ENCODE results near the gene KRTAP10-1.

KRTAP10-1 gene

DNA sequence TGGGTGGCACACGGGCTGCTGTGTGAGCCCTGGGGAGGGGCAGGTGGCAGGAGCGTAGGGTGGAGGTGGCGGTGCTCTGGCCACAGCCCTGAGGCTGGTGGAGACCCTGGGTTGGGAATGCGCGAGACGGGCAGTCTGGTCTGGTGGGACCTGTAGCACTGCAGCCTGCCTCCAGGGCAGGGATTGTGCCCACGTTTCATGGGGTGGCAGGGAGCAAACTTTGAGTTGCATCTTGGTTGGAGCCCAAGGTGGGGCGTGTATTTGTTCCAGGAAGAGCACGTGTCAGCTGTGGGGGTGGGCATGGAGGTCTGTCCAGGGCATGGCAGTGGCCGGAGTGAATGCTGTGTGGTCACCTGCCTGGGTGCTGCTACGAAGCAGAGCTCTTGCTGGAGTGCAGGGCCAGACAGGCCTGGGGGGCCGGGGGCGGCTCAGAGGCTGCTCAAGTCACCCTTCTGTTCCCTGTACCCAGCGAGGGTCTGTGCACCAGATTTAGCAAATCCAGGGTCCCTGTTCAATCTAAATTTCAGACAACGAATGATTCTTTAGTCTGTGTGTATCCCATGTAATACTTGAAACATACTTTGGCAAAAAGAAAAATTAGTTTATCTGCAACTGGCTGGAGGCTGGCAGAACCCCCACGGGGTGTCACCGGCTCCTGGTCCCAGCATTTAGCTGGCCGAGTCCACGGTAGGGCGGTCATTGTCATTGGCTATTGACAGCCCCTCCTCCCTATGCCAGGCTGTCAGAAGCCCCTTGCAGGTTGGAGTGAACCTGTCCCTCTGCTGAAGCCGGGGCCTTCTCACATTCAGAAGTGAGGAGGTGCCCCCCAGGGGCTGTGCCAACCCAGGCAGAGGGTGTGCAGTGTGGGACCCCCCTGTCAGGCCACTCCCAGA, 27.3 kb downstream of the KRTAP10-1 start:
- Histone ChIP-seq H4K8ac (ENCODE audit: low read depth, low read length) (no peak overlapping the region), H2BK15ac (replicated peaks; ENCODE audit: low read depth) (no peak overlapping the region), H3K23ac (ENCODE audit: low read length) (no peak overlapping the region), H3K18ac (ENCODE audit: low read length) (no peak overlapping the region), H2BK120ac (ENCODE audit: low read depth, low read length) (no peak overlapping the region), H3K4me3 (ENCODE audit: low read length) (no peak overlapping the region), H3K56ac (ENCODE audit: low read length) (no peak overlapping the region), H3K9ac (ENCODE audit: low read length) (no peak overlapping the region), H2BK5ac (ENCODE audit: low read length) (no peak overlapping the region), H2AK5ac (ENCODE audit: low read length) (no peak overlapping the region), H3K27me3 (ENCODE audit: insufficient read depth, low read length, poor library complexity) (no peaks in the 10 kb centered on the region), H4K5ac (ENCODE audit: low read length) (no peak overlapping the region), H3K4ac (ENCODE audit: low read depth, low read length) (no peak overlapping the region), H3K27ac (ENCODE audit: low read depth, low read length) (no peak overlapping the region), H3K4me2 (ENCODE audit: low read length) (no peak overlapping the region), H3K79me1 (ENCODE audit: low read length) (no peaks in the 10 kb centered on the region), H3K79me2 (ENCODE audit: control insufficient read depth, insufficient read depth, low read length) (no peaks in the 10 kb centered on the region), H3K4me1 (ENCODE audit: control insufficient read depth, low read depth, low read length) (no peaks in the 10 kb centered on the region), H3K36me3 (ENCODE audit: control insufficient read depth, insufficient read depth, low read length) (no peaks in the 10 kb centered on the region)
- WGBS (ENCODE audit: extremely low coverage, insufficient coverage, low lambda C conversion rate), result no CpG with 5 or more reads among the region's 21 CpGs
- no peak for DNase-seq

DNA sequence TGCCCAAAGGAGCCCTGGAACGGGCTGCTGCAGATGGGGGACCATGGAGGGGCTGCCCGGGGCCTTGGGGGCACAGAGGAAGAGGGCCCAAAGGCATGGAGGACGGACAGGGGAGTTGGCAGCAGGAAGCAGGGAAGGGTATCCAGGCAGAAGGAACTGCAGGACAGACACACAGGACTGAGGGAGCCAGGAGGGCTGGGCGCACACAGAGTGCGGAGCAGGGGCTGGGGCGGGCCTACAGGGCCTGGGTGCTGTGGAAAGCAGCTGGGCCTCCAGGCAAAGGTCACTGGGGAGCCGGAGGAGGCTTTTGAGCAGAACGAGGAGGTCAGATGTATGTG, 28.1 kb downstream of the KRTAP10-1 start:
- no peak for DNase-seq
- no peaks in the 10 kb centered on the region for H3K4me1 ChIP-seq (ENCODE audit: control insufficient read depth, low read depth, low read length)
- H4K8ac ChIP-seq (ENCODE audit: low read depth, low read length), result no peak overlapping the region
- no peaks in the 10 kb centered on the region for H3K79me1 ChIP-seq (ENCODE audit: low read length)
- no peak overlapping the region for H2BK5ac ChIP-seq (ENCODE audit: low read length)
- WGBS (ENCODE audit: extremely low coverage, insufficient coverage, low lambda C conversion rate), result no CpG with 5 or more reads among the region's 8 CpGs
- no peak overlapping the region for H3K56ac ChIP-seq (ENCODE audit: low read length)
- no peaks in the 10 kb centered on the region for H3K36me3 ChIP-seq (ENCODE audit: control insufficient read depth, insufficient read depth, low read length)
- no peak overlapping the region for H3K18ac ChIP-seq (ENCODE audit: low read length)
- no peak overlapping the region for H3K4me2 ChIP-seq (ENCODE audit: low read length)
- H2AK5ac ChIP-seq (ENCODE audit: low read length), result no peak overlapping the region
- no peak overlapping the region for H4K5ac ChIP-seq (ENCODE audit: low read length)
- no peaks in the 10 kb centered on the region for H3K79me2 ChIP-seq (ENCODE audit: control insufficient read depth, insufficient read depth, low read length)
- no peak overlapping the region for H3K27ac ChIP-seq (ENCODE audit: low read depth, low read length)
- no peak overlapping the region for H2BK120ac ChIP-seq (ENCODE audit: low read depth, low read length)
- H3K9ac ChIP-seq (ENCODE audit: low read length), result no peak overlapping the region
- H3K4me3 ChIP-seq (ENCODE audit: low read length), result no peak overlapping the region
- no peak overlapping the region for H3K23ac ChIP-seq (ENCODE audit: low read length)
- no peaks in the 10 kb centered on the region for H3K27me3 ChIP-seq (ENCODE audit: insufficient read depth, low read length, poor library complexity)
- no peak overlapping the region for H3K4ac ChIP-seq (ENCODE audit: low read depth, low read length)
- no peak overlapping the region for H2BK15ac ChIP-seq (replicated peaks; ENCODE audit: low read depth)

DNA sequence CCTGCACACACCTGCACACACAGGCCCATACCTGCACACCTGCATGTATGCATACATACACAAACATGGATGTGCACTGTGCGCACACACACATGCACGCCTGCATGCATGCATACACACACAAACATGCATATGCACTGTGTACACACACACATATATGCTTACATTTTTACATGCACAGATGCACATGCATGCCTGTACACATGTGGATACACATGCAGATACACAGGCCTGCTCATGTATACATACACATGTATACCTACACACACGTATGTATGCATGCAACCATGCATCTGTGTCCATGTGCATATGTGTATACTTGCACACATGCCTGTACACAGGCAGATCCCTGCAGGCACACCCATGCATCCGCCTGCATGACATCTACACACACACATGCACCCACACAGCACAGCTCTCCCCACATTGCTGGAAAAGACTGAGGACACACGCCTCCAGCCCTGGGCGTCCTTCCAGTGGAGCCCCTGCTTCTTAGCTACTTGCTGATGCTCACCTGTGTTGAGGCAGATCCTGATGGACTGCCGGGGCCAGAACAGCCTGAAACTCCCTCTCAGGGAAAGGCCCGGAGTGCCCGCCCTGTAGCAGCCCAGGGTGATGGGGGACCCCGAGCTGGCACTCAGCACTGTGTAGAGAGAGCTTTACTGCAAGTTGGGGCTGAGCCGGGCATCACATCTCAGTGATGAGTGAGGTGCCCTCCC, 28.6 kb downstream of the KRTAP10-1 start:
- Histone ChIP-seq H3K56ac (ENCODE audit: low read length) (no peak overlapping the region), H3K27ac (ENCODE audit: low read depth, low read length) (no peak overlapping the region), H3K4ac (ENCODE audit: low read depth, low read length) (no peak overlapping the region), H3K18ac (ENCODE audit: low read length) (no peak overlapping the region), H2BK5ac (ENCODE audit: low read length) (no peak overlapping the region), H2BK120ac (ENCODE audit: low read depth, low read length) (no peak overlapping the region), H3K9ac (ENCODE audit: low read length) (no peak overlapping the region), H3K36me3 (ENCODE audit: control insufficient read depth, insufficient read depth, low read length) (no peaks in the 10 kb centered on the region), H4K8ac (ENCODE audit: low read depth, low read length) (no peak overlapping the region), H2BK15ac (replicated peaks; ENCODE audit: low read depth) (no peak overlapping the region), H3K79me1 (ENCODE audit: low read length) (no peaks in the 10 kb centered on the region), H3K79me2 (ENCODE audit: control insufficient read depth, insufficient read depth, low read length) (no peaks in the 10 kb centered on the region), H2AK5ac (ENCODE audit: low read length) (no peak overlapping the region), H3K4me2 (ENCODE audit: low read length) (no peak overlapping the region), H4K5ac (ENCODE audit: low read length) (no peak overlapping the region), H3K27me3 (ENCODE audit: insufficient read depth, low read length, poor library complexity) (no peaks in the 10 kb centered on the region), H3K4me1 (ENCODE audit: control insufficient read depth, low read depth, low read length) (no peaks in the 10 kb centered on the region), H3K4me3 (ENCODE audit: low read length) (no peak overlapping the region), H3K23ac (ENCODE audit: low read length) (no peak overlapping the region)
- DNase-seq, result no peak
- WGBS (ENCODE audit: extremely low coverage, insufficient coverage, low lambda C conversion rate), result no CpG with 5 or more reads among the region's 11 CpGs

GRCh38 chr21:44510508-44511218, 29.3 kb downstream of the KRTAP10-1 start:
- Histone ChIP-seq H3K36me3 (ENCODE audit: control insufficient read depth, insufficient read depth, low read length) (no peaks in the 10 kb centered on the region), H3K27ac (ENCODE audit: low read depth, low read length) (no peak overlapping the region), H3K79me2 (ENCODE audit: control insufficient read depth, insufficient read depth, low read length) (no peaks in the 10 kb centered on the region), H3K79me1 (ENCODE audit: low read length) (no peaks in the 10 kb centered on the region), H2BK5ac (ENCODE audit: low read length) (no peak overlapping the region), H2BK15ac (replicated peaks; ENCODE audit: low read depth) (no peak overlapping the region), H3K4ac (ENCODE audit: low read depth, low read length) (no peak overlapping the region), H3K4me3 (ENCODE audit: low read length) (no peak overlapping the region), H3K9ac (ENCODE audit: low read length) (peak overlapping the region; percentile 16), H2BK120ac (ENCODE audit: low read depth, low read length) (no peak overlapping the region), H3K56ac (ENCODE audit: low read length) (peak overlapping the region; percentile 25), H4K5ac (ENCODE audit: low read length) (no peak overlapping the region), H3K23ac (ENCODE audit: low read length) (no peak overlapping the region), H3K18ac (ENCODE audit: low read length) (no peak overlapping the region), H3K27me3 (ENCODE audit: insufficient read depth, low read length, poor library complexity) (no peaks in the 10 kb centered on the region), H3K4me2 (ENCODE audit: low read length) (no peak overlapping the region), H2AK5ac (ENCODE audit: low read length) (no peak overlapping the region), H3K4me1 (ENCODE audit: control insufficient read depth, low read depth, low read length) (no peaks in the 10 kb centered on the region), H4K8ac (ENCODE audit: low read depth, low read length) (no peak overlapping the region)
- peak; percentile 74 for DNase-seq
- no CpG with 5 or more reads among the region's 36 CpGs for WGBS (ENCODE audit: extremely low coverage, insufficient coverage, low lambda C conversion rate)

DNA sequence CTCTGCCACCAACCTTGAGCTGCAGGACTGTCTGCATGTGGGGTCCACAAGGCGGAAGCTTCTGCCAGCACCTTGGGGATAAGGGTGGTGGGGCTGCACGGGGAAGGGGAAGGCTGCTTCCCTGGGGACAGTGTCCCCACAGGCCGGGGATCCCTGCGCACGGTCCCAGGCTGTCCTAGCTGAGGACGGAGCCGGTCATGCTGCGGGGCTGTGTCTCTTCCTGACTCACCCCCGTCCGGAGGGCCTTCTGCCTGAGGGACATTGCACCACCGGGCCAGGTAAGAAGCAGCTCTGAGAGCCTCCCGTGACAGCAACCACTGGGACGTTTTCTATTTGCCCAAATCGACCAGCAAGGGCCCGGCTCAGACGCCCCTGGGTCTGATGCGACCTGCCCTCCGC, 29.9 kb downstream of the KRTAP10-1 start:
- Histone ChIP-seq H3K4ac (ENCODE audit: low read depth, low read length) (no peak overlapping the region), H3K4me2 (ENCODE audit: low read length) (no peak overlapping the region), H3K18ac (ENCODE audit: low read length) (no peak overlapping the region), H2BK120ac (ENCODE audit: low read depth, low read length) (no peak overlapping the region), H4K5ac (ENCODE audit: low read length) (no peak overlapping the region), H2BK5ac (ENCODE audit: low read length) (no peak overlapping the region), H2BK15ac (replicated peaks; ENCODE audit: low read depth) (no peak overlapping the region), H3K56ac (ENCODE audit: low read length) (no peak overlapping the region), H3K79me2 (ENCODE audit: control insufficient read depth, insufficient read depth, low read length) (no peaks in the 10 kb centered on the region), H3K9ac (ENCODE audit: low read length) (no peak overlapping the region), H3K4me3 (ENCODE audit: low read length) (no peak overlapping the region), H3K23ac (ENCODE audit: low read length) (no peak overlapping the region), H3K4me1 (ENCODE audit: control insufficient read depth, low read depth, low read length) (no peaks in the 10 kb centered on the region), H2AK5ac (ENCODE audit: low read length) (no peak overlapping the region), H4K8ac (ENCODE audit: low read depth, low read length) (no peak overlapping the region), H3K27ac (ENCODE audit: low read depth, low read length) (no peak overlapping the region), H3K36me3 (ENCODE audit: control insufficient read depth, insufficient read depth, low read length) (no peaks in the 10 kb centered on the region), H3K79me1 (ENCODE audit: low read length) (no peaks in the 10 kb centered on the region), H3K27me3 (ENCODE audit: insufficient read depth, low read length, poor library complexity) (no peaks in the 10 kb centered on the region)
- WGBS (ENCODE audit: extremely low coverage, insufficient coverage, low lambda C conversion rate), result no CpG with 5 or more reads among the region's 18 CpGs
- DNase-seq, result no peak

Data from mesendoderm (in vitro differentiated cells).